Smooth muscle cell (in vitro differentiated cells): ENCODE measurements around the gene GRIN3B. TPM values are rescaled to one million over a fixed set of nuclear protein-coding genes. Genes with fewer than 3 reads are reported as not detected.

Source experiments
- DNase-seq: peaks from one replicate; lab custom pipeline; 2025; ENCODE audit not compliant: unreplicated experiment; lab: John Stamatoyannopoulos, UW
- H2AFZ ChIP-seq: fragments of 200-600 bp; sonication (generic); 2 replicates; pipeline ENCODE4 v1.6.0; 2016; ENCODE audit warnings: antibody characterized with exemption, low read depth, mild to moderate bottlenecking
- H3F3A ChIP-seq: fragments of 200-600 bp; sonication (generic); 2 replicates; pipeline ENCODE4 v1.6.0; 2017; ENCODE audit warnings: antibody characterized with exemption, low read depth
- H3K27ac ChIP-seq: fragments of 200-600 bp; sonication (generic); 2 replicates; pipeline ENCODE4 v1.5.1; 2016; ENCODE audit warnings: low read depth, mild to moderate bottlenecking
- H3K27me3 ChIP-seq: fragments of 200-600 bp; sonication (generic); 2 replicates; pipeline ENCODE4 v1.6.1; 2016; ENCODE audit warnings: low read depth, mild to moderate bottlenecking
- H3K36me3 ChIP-seq: fragments of 200-600 bp; sonication (generic); 2 replicates; pipeline ENCODE4 v1.5.1; 2016; ENCODE audit warnings: low read depth
- H3K4me1 ChIP-seq: fragments of 200-600 bp; sonication (generic); 2 replicates; pipeline ENCODE4 v1.5.1; 2016; ENCODE audit warnings: low read depth
- H3K4me2 ChIP-seq: fragments of 200-600 bp; sonication (generic); 2 replicates; pipeline ENCODE4 v1.6.0; 2016; ENCODE audit warnings: mild to moderate bottlenecking
- H3K4me3 ChIP-seq: fragments of 200-600 bp; sonication (generic); 2 replicates; pipeline ENCODE4 v1.5.1; 2016; ENCODE audit warnings: mild to moderate bottlenecking
- H3K79me2 ChIP-seq: fragments of 200-600 bp; sonication (generic); 2 replicates; pipeline ENCODE4 v1.6.0; 2016; ENCODE audit warnings: low read depth, mild to moderate bottlenecking
- H3K9ac ChIP-seq: fragments of 200-600 bp; sonication (generic); 2 replicates; pipeline ENCODE4 v1.6.0; 2016; ENCODE audit warnings: low read depth
- H3K9me3 ChIP-seq: fragments of 200-600 bp; sonication (generic); replicated peaks from 2 replicates; pipeline ENCODE4 v1.5.1; 2016; ENCODE audit warnings: low read depth
- H4K20me1 ChIP-seq: fragments of 200-600 bp; sonication (generic); 2 replicates; pipeline ENCODE4 v1.6.0; 2016; ENCODE audit warnings: low read depth
- CTCF ChIP-seq: fragments of 200-600 bp; sonication (generic); IDR thresholded peaks from 2 replicates; pipeline ENCODE4 v1.5.1; 2017; ENCODE audit warnings: borderline replicate concordance, mild to moderate bottlenecking, antibody characterized with exemption; ENCODE audit not compliant: insufficient read depth, poor library complexity, severe bottlenecking
- WGBS: methylation state at CpG from one replicate; pipeline ENCODE4 v1.1.7; 2016; ENCODE audit warnings: low lambda C conversion rate; 5-methylcytosine and 5-hydroxymethylcytosine counted together
- polyA plus RNA-seq: library from polyadenylated mRNA; unstranded; fragments of >200 nt; fragmentation: Nextera tagmentation; extraction: Ambion mirVana; gene quantifications from 2 replicates; pipeline ENCODE4 v1.2.1, GENCODE V29; 2016
- total RNA-seq: library from RNA; depleted of rRNA; stranded (reverse); fragments of >200 nt; gene quantifications from 2 replicates; pipeline ENCODE4 v1.2.3, GENCODE V29; 2014

The GRIN3B gene
- total and polyA plus RNA-seq, 2 experiments from 2014 or later: 1.2 to 12.6 TPM

DNA sequence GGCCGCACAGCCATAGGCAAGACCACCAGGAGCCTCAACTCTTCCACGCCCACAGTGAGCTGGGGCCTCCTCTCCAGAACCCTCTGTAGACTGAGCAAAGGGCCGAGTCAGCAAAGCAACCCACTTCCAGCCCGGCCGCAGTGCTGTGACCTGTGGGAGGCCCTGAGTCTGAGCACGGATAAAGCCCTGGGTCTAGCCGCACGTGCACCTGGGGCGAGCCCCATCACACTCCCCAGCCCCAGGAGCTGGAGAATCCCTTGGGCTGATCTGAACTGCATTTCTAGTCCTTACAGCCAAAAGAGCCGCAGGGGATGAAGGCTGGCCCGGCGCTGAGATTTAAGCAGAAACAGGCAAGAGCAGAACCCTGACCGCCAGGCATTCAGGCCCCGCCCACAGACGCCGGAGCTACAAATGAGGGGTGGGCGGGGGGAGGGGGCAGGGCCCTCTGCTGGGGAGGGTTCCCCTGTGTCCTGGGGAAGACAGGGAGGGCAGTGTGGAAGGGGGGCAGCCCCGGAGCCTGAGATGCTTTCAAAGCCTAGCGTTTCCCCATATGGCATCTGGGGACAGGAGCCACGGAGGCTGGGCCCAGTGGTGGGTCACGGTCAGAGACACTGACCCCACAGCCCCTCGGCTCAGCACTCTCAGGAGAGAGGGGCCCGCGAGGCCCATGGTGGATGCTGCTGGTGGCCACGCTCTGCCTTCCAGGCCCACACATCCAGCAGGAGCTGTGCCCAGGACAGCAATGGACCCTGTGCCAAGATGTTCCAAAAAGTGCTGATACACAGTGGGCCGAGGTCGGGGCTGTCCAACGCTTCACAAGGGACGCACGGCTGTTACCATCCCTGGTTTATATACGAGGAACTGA, 15.8 kb downstream of the GRIN3B start:
- TF ChIP-seq CTCF: no peak
- Histone ChIP-seq H3K4me2 (peak overlapping the region; percentile 62), H3K27me3 (no peaks in the 10 kb centered on the region), H3K4me1 (peaks cover 27% of the 10 kb centered on the region), H3K4me3 (no peak overlapping the region), H3K79me2 (peaks cover 77% of the 10 kb centered on the region), H3F3A (no peaks in the 10 kb centered on the region), H3K9ac (no peak overlapping the region), H2AFZ (no peak overlapping the region), H3K36me3 (no peaks in the 10 kb centered on the region), H3K9me3 (no peaks in the 10 kb centered on the region), H3K27ac (peak overlapping the region; percentile 80), H4K20me1 (peaks cover 83% of the 10 kb centered on the region)
- 78% methylated on average over 30 of the region's 31 CpGs for WGBS
- no peak for DNase-seq

DNA sequence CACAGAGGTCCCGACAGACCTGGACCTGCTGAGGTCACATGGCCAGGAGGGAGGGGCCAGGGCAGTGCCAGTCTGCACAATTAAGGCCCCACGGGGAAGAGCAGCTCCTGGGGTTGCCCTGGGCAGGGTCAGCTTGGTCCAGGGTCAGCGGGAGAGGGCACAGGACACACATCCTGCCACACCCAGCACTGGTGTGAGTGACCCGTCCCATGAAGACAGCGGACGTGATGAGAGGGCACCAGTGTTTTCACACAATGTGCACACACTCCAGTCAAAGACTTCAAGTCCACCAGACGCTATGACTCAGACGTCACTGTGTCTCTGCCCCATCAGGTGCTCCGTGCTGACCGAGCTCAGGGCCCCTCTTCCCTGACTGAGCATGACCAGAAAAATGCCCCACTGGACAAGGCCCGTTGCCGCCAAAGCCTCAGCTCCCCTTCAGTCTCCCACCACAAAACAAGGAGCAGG, 16.5 kb downstream of the GRIN3B start:
- H3K27me3 ChIP-seq: no peaks in the 10 kb centered on the region
- no peak overlapping the region for H3K4me3 ChIP-seq
- no peak for DNase-seq
- peak overlapping the region; percentile 80 for H3K27ac ChIP-seq
- no peak overlapping the region for H2AFZ ChIP-seq
- TF ChIP-seq CTCF: no peak
- peaks cover 83% of the 10 kb centered on the region for H4K20me1 ChIP-seq
- H3K4me1 ChIP-seq: peaks cover 27% of the 10 kb centered on the region
- H3K9ac ChIP-seq: peak overlapping the region; percentile 24
- H3K4me2 ChIP-seq: peak overlapping the region; percentile 62
- 37% methylated on average over 12 of the region's 12 CpGs for WGBS
- peaks cover 77% of the 10 kb centered on the region for H3K79me2 ChIP-seq
- no peaks in the 10 kb centered on the region for H3K36me3 ChIP-seq
- no peaks in the 10 kb centered on the region for H3F3A ChIP-seq
- H3K9me3 ChIP-seq: no peaks in the 10 kb centered on the region

DNA sequence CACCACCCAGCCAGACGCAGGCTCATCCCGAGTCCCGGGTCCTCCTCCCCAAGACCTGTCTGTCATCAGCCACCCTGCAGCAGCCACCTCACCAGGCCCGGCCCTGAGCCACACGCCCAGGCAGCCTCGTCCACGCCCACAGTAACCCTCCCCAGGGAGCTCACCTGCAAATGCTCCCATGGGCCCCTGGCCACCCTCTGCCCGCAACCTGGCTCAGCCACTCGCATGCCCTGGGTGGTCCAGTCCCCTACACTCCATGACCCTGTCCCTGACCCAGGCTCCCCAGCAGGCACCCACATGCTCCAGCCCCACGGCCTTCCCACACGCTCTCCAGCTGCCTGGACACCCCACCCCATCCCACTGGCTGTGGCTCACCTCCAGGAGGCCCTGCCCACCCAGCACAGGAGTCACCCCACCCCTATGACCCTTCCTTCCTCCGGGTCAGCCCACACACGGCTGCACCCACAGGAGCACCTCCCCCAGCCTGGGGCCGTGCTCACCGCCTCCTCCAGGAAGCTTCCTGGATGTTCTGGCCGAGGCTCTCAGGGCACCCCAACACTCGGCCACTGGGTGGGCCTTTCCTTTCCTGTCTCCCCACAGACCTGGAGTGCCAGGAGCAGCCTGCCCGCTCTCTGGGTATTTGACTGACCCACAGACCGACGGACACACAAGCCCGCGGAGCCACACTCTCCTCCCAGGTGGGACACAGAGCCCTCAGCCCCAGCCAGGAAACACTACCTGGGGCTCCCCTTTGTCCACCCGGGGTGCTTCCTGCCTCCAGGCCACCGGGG, 17.1 kb downstream of the GRIN3B start:
- no peak for DNase-seq
- TF ChIP-seq CTCF: no peak
- Histone ChIP-seq H3K4me2 (peak overlapping the region; percentile 62), H3K4me3 (no peak overlapping the region), H3K27me3 (no peaks in the 10 kb centered on the region), H2AFZ (no peak overlapping the region), H4K20me1 (peaks cover 79% of the 10 kb centered on the region), H3K4me1 (peaks cover 27% of the 10 kb centered on the region), H3F3A (peaks cover 6% of the 10 kb centered on the region), H3K36me3 (no peaks in the 10 kb centered on the region), H3K27ac (peak overlapping the region; percentile 80), H3K79me2 (peaks cover 77% of the 10 kb centered on the region), H3K9ac (peak overlapping the region; percentile 24), H3K9me3 (no peaks in the 10 kb centered on the region)
- WGBS: 73% methylated on average over 24 of the region's 24 CpGs
